ACC112 (cell line): ENCODE results near the gene PRSS2.

Source experiments
- H2AFZ ChIP-seq: fragments of 200-600 bp; sonication (generic); one replicate; pipeline ENCODE4 v1.6.0; 2017; ENCODE audit warnings: antibody characterized with exemption, low read length; ENCODE audit not compliant: unreplicated experiment
- H3K27ac ChIP-seq: fragments of 200-600 bp; sonication (generic); 2 replicates; pipeline ENCODE4 v1.5.1; 2014; ENCODE audit warnings: low read depth, mild to moderate bottlenecking, antibody characterized with exemption, low read length, moderate library complexity
- H3K27me3 ChIP-seq: fragments of 200-600 bp; sonication (generic); 2 replicates; pipeline ENCODE4 v1.6.1; 2014; ENCODE audit warnings: mild to moderate bottlenecking, antibody characterized with exemption, low read length, moderate library complexity, mixed read lengths; ENCODE audit not compliant: insufficient read depth
- H3K36me3 ChIP-seq: fragments of 200-600 bp; sonication (generic); 2 replicates; pipeline ENCODE4 v1.6.1; 2016; ENCODE audit warnings: mild to moderate bottlenecking, antibody characterized with exemption, low read length, moderate library complexity, mixed read lengths; ENCODE audit not compliant: insufficient read depth
- H3K4me1 ChIP-seq: fragments of 200-600 bp; sonication (generic); one replicate; pipeline ENCODE4 v1.6.1; 2016; ENCODE audit warnings: low read length, mixed read lengths; ENCODE audit not compliant: insufficient read depth, unreplicated experiment, control insufficient read depth
- H3K4me3 ChIP-seq: fragments of 200-600 bp; sonication (generic); 2 replicates; pipeline ENCODE4 v1.5.1; 2014; ENCODE audit warnings: mild to moderate bottlenecking, low read depth, low read length
- H3K79me2 ChIP-seq: fragments of 200-600 bp; sonication (generic); one replicate; pipeline ENCODE4 v1.6.0; 2016; ENCODE audit warnings: low read length; ENCODE audit not compliant: control insufficient read depth, unreplicated experiment, insufficient read depth

PRSS2 gene

GRCh38 chr7:142796501-142797390 lies 26.0 kb downstream of the PRSS2 start:
- Histone ChIP-seq H3K27ac (no peak overlapping the region), H3K4me1 (no peaks in the 10 kb centered on the region), H3K27me3 (peaks cover 81% of the 10 kb centered on the region), H3K4me3 (peak overlapping the region; percentile 60), H3K79me2 (no peaks in the 10 kb centered on the region), H2AFZ (no peak overlapping the region), H3K36me3 (no peaks in the 10 kb centered on the region)

- H3K79me2 ChIP-seq, result no peaks in the 10 kb centered on the region
Observed at GRCh38 chr7:142797391-142798377, 26.9 kb downstream of the PRSS2 start.

GRCh38 chr7:142798451-142799436 lies 28.0 kb downstream of the PRSS2 start:
- H2AFZ ChIP-seq, result no peak overlapping the region
- H3K27me3 ChIP-seq, result peaks cover 76% of the 10 kb centered on the region
- no peaks in the 10 kb centered on the region for H3K36me3 ChIP-seq
- no peaks in the 10 kb centered on the region for H3K79me2 ChIP-seq
- H3K4me3 ChIP-seq, result no peak overlapping the region
- no peaks in the 10 kb centered on the region for H3K4me1 ChIP-seq
- H3K27ac ChIP-seq, result no peak overlapping the region

More at GRCh38 chr7:142797391-142798377, 26.9 kb downstream of the PRSS2 start:
- H3K4me3 ChIP-seq, result peak overlapping the region; percentile 60
- H3K36me3 ChIP-seq, result no peaks in the 10 kb centered on the region
- no peaks in the 10 kb centered on the region for H3K4me1 ChIP-seq
- H3K27me3 ChIP-seq, result peaks cover 82% of the 10 kb centered on the region
- H2AFZ ChIP-seq, result no peak overlapping the region
- H3K27ac ChIP-seq, result no peak overlapping the region

- H3K79me2 ChIP-seq, result no peaks in the 10 kb centered on the region
- H2AFZ ChIP-seq, result no peak overlapping the region
- H3K27ac ChIP-seq, result no peak overlapping the region
- H3K27me3 ChIP-seq, result peaks cover 69% of the 10 kb centered on the region
- H3K36me3 ChIP-seq, result no peaks in the 10 kb centered on the region
- no peak overlapping the region for H3K4me3 ChIP-seq
- no peaks in the 10 kb centered on the region for H3K4me1 ChIP-seq
Observed at GRCh38 chr7:142799437-142799835, 28.7 kb downstream of the PRSS2 start.

- Histone ChIP-seq H2AFZ (no peak overlapping the region), H3K27ac (no peak overlapping the region), H3K4me3 (no peak overlapping the region), H3K27me3 (peaks cover 62% of the 10 kb centered on the region), H3K36me3 (no peaks in the 10 kb centered on the region), H3K4me1 (no peaks in the 10 kb centered on the region), H3K79me2 (no peaks in the 10 kb centered on the region)
Observed at GRCh38 chr7:142800088-142800487, 29.3 kb downstream of the PRSS2 start.

- Histone ChIP-seq H3K79me2 (no peaks in the 10 kb centered on the region), H3K4me3 (no peak overlapping the region), H3K4me1 (no peaks in the 10 kb centered on the region), H3K27ac (no peak overlapping the region), H2AFZ (no peak overlapping the region), H3K27me3 (peaks cover 55% of the 10 kb centered on the region), H3K36me3 (no peaks in the 10 kb centered on the region)
Observed at GRCh38 chr7:142800699-142801260, 30.0 kb downstream of the PRSS2 start.

- Histone ChIP-seq H3K36me3 (no peaks in the 10 kb centered on the region), H2AFZ (no peak overlapping the region), H3K27ac (no peak overlapping the region), H3K4me1 (no peaks in the 10 kb centered on the region), H3K27me3 (peaks cover 46% of the 10 kb centered on the region), H3K4me3 (no peak overlapping the region), H3K79me2 (no peaks in the 10 kb centered on the region)
Observed at GRCh38 chr7:142801601-142802295, 31.0 kb downstream of the PRSS2 start.

GRCh38 chr7:142802301-142802700 lies 31.5 kb downstream of the PRSS2 start:
- no peaks in the 10 kb centered on the region for H3K4me1 ChIP-seq
- no peaks in the 10 kb centered on the region for H3K79me2 ChIP-seq
- H2AFZ ChIP-seq, result no peak overlapping the region
- peaks cover 40% of the 10 kb centered on the region for H3K27me3 ChIP-seq
- no peak overlapping the region for H3K4me3 ChIP-seq
- no peaks in the 10 kb centered on the region for H3K36me3 ChIP-seq
- H3K27ac ChIP-seq, result no peak overlapping the region

GRCh38 chr7:142803901-142804300 lies 33.1 kb downstream of the PRSS2 start:
- H3K27ac ChIP-seq, result no peak overlapping the region
- no peaks in the 10 kb centered on the region for H3K79me2 ChIP-seq
- no peak overlapping the region for H3K4me3 ChIP-seq
- H3K36me3 ChIP-seq, result no peaks in the 10 kb centered on the region
- H3K4me1 ChIP-seq, result peaks cover 8% of the 10 kb centered on the region
- no peak overlapping the region for H2AFZ ChIP-seq
- peaks cover 24% of the 10 kb centered on the region for H3K27me3 ChIP-seq
